Activated CD4-positive, alpha-beta memory T cell treated with anti-CD3 and anti-CD28 coated beads, Interleukin-2, amount 10 ng/mL, durations not matched to agents 7 days and 5 days (primary cell): Measurements from ENCODE around the gene COMMD7. TPM values are rescaled to one million over a fixed set of nuclear protein-coding genes. Genes with fewer than 3 reads are reported as not detected.
A peak's percentile ranks its signal among the peaks of the same experiment; 100 is the strongest.
"Not testable (repeated sequence)": the region's sequence is repeated elsewhere in the genome, so short reads cannot be mapped to it uniquely, and the experiment has no call there.

Experiments
- CTCF ChIA-PET: fragments of 350-600 bp; sonication (Branson Sonifier 250); formaldehyde crosslinking; loops from one replicate; lab custom pipeline; 2021; ENCODE audit warnings: antibody characterized with exemption, inconsistent platforms; lab: Charles Lee
- POLR2A ChIA-PET: fragments of 350-600 bp; sonication (Branson Sonifier 250); formaldehyde crosslinking; loops from one replicate; lab custom pipeline; 2021; ENCODE audit warnings: antibody characterized with exemption; lab: Charles Lee
- DNase-seq: peaks from one replicate; pipeline ENCODE4 v3.0.0-alpha.2; 2020
- H3K27ac Mint-ChIP-seq: one replicate; pipeline ENCODE4 v1.8.0; 2021; ENCODE audit warnings: mild to moderate bottlenecking, mixed read lengths
- H3K27me3 Mint-ChIP-seq: one replicate; pipeline ENCODE4 v1.8.0; 2021; ENCODE audit warnings: mixed read lengths
- H3K36me3 Mint-ChIP-seq: one replicate; pipeline ENCODE4 v1.8.0; 2021; ENCODE audit warnings: low read depth, mixed read lengths
- H3K4me1 Mint-ChIP-seq: one replicate; pipeline ENCODE4 v1.8.0; 2021; ENCODE audit warnings: mixed read lengths
- H3K4me3 Mint-ChIP-seq: one replicate; pipeline ENCODE4 v1.8.0; 2021; ENCODE audit warnings: mild to moderate bottlenecking, mixed read lengths
- H3K9me3 Mint-ChIP-seq: one replicate; pipeline ENCODE4 v1.8.0; 2021; ENCODE audit warnings: mixed read lengths
- total RNA-seq, 2 experiments: library from RNA; stranded (reverse); gene quantifications; one replicate each; pipeline ENCODE4 v1.2.3, GENCODE V29; 2021

Gene COMMD7
- total RNA-seq, 2 experiments from 2014 or later: 61.7 to 62.6 TPM

DNA sequence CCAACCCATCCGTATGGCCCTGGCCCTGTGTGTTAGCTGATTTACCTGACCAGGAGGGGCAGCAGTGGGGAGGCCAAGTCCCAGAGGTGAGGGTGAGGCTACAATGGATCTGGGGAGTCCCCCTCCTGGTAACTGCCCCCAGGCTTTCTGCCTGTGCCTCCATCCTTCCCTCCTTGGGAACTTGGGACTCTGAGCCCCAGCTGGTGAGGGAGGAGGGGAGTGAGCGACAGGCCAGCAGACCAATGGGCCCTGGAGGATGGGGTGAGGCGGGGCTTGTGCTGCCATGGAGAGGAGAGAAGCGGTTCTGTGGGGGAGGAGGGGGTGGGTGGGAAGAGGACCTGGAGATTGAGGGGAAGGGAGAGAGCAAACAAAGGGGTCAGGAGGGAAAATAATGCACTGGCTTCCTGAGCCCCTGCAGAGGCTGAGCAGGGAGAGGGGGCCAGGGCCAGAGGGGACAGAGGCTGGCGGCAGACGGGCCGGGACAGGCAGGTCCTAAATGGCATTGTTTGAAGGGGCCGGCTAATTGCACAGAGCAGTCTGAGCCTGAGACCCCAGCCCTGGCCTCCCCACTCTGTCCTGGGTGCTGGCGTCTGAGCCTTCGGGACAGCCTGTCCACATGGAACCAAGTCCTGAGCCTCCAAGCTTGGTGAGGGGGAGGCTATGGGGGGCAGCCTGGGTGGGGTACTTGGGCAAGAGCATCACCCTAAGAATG is 36.4 kb upstream of the COMMD7 start:
- Mint-ChIP-seq H3K9me3 (no peaks in the 10 kb centered on the region), H3K36me3 (no peaks in the 10 kb centered on the region), H3K4me1 (peaks cover 3% of the 10 kb centered on the region), H3K27me3 (no peaks in the 10 kb centered on the region), H3K4me3 (no peak overlapping the region), H3K27ac (no peak overlapping the region)
- no peak for DNase-seq
- POLR2A ChIA-PET: no interaction called here
- CTCF ChIA-PET: interaction anchor here (0.7 to 9.1 kb wide), 12 partner anchors 10 to 513 kb away, joined by 3 to 241 read pairs (median 8); partner anchors contain the start of genes C20orf203 and COMMD7

DNA sequence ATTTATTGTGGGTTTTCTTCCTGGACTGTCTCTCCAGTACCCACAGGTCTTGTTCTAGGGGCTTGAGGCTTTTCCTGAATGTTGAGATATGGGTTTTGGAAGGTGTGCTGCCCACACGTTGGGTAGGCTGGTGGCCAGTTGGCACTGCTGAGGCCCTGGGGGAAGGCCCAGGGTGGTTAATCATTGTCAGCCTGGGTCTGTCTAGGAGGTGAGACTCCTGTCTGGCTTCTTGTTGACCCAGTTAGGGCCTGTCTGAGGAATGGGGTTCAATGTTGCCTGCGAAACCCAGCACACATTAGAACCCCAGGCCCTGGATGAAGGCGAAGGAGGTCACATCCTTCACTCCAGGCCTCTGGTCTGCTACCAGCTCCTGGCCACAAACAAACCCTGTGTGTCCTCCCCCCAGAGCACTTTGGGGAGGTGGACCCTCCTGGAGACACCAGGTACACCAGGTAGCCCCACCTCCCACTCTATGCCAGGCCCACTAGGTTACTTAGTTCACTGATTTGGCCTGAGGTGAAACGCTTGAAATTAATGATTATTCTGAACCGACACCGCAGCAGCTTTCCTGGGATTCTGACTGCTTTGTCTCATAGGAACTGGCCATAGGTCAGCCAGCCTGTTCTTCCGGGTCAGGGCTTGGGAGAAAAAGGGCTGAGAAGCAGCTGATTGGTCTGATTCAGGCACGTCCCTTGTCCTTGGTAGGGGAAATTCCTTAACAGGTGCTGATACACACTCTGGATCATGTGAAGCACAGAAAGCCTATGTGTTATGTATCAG is 34.1 kb upstream of the COMMD7 start:
- no peak overlapping the region for H3K27ac Mint-ChIP-seq
- H3K4me3 Mint-ChIP-seq: no peak overlapping the region
- H3K27me3 Mint-ChIP-seq: no peaks in the 10 kb centered on the region
- CTCF ChIA-PET: interaction anchor here (0.6 to 9.1 kb wide), 31 partner anchors 9 to 1586 kb away, joined by 3 to 241 read pairs (median 6); partner anchors contain the start of genes C20orf203, COMMD7, DNMT3B and ITCH
- no peaks in the 10 kb centered on the region for H3K9me3 Mint-ChIP-seq
- DNase-seq: no peak
- POLR2A ChIA-PET: interaction anchor here (1.1 to 2.1 kb wide), 3 partner anchors 34 to 104 kb away, joined by 4 to 13 read pairs (median 11); partner anchors contain the start of genes C20orf203 and COMMD7
- H3K4me1 Mint-ChIP-seq: peaks cover 3% of the 10 kb centered on the region
- H3K36me3 Mint-ChIP-seq: no peaks in the 10 kb centered on the region

DNA sequence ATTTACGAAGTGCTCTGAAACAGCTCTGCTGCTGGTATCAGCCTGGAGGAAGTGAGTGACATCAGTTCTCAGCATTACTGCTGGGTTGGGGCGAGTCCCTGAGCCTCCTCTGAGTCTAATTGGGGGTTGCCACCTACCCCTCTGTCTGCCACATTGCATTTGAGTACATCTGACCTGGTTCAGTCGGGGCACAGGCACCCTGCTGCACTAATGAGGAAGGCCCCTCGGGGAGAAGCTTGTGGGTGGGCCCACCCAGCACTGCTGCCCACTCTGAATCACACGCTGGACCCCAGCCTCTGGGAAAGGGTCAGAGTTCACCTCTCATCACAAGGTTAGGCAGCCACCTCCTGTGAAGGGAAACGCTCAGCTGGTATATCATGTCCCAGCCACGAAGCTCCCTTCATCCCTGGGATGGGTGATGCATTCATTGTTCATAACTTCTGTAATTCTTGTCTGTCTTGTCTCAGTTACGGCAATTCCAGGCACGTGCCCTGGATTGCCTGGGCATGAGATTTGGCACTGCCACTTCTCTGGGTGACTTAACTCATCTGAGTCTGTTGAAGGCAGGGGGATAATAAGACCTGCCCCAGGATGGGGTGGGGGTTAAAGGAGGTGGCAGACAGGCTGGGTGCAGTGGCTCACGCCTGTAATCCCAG is 32.2 kb upstream of the COMMD7 start:
- POLR2A ChIA-PET: no interaction called here

DNA sequence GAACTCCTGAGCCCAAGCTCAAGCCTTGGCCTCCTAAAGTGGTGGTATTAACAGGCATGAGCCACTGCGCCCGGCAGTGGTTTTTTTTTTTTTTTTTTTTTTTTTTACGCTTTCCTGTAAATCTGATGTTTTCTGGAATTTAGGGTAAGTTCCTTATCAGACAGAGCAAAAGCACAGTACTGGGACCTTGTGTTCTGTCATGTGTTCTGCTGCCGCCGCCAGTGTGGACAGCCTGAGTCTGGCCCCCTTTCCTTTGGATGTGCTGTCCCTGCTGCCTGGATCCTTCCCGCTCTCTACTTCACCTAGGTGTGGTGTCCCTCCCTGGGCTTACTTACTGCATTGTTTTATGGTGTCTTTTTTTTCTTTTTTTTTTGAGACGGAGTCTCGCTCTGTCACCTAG is 30.6 kb upstream of the COMMD7 start:
- POLR2A ChIA-PET: interaction anchor here (0.8 kb wide), 1 partner anchor 30 kb away, joined by 3 read pairs; the partner anchor contains the start of gene COMMD7
- CTCF ChIA-PET: interaction anchor here (0.7 to 9.1 kb wide), 2 partner anchors 100 to 231 kb away, joined by 5 to 241 read pairs; partner anchors contain the start of gene C20orf203
- no peak for DNase-seq
- Mint-ChIP-seq H3K4me3 (no peak overlapping the region), H3K36me3 (no peaks in the 10 kb centered on the region), H3K27me3 (no peaks in the 10 kb centered on the region), H3K27ac (no peak overlapping the region), H3K9me3 (no peaks in the 10 kb centered on the region), H3K4me1 (peaks cover 7% of the 10 kb centered on the region)

More for the DNA sequence above, 32.2 kb upstream of the COMMD7 start:
- no peak for DNase-seq
- Mint-ChIP-seq H3K9me3 (no peaks in the 10 kb centered on the region), H3K36me3 (no peaks in the 10 kb centered on the region), H3K27me3 (no peaks in the 10 kb centered on the region), H3K27ac (no peak overlapping the region), H3K4me1 (peaks cover 7% of the 10 kb centered on the region), H3K4me3 (no peak overlapping the region)
- CTCF ChIA-PET: interaction anchor here (0.7 to 9.1 kb wide), 4 partner anchors 9 to 101 kb away, joined by 3 to 241 read pairs (median 6); partner anchors contain the start of genes C20orf203 and DNMT3B

DNA sequence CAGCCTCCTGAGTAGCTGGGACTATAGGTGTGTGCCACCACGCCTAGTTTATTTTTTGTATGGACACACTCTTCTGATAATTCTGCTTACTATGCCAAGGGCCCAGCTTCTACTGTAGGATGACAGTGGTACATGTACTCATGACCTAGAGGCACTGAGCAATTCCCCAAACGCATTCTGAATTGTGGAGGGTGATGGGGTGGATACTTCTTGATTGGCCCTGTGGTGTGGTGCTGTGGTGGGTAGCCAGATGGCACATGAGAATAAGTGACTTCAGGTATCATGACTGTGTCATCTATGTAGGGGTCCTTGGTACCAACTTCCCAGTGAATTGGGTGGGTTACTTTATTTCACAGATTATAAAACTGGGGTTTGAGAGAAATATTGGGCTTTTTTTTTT is 30.0 kb upstream of the COMMD7 start:
- Mint-ChIP-seq H3K4me1 (peaks cover 7% of the 10 kb centered on the region), H3K4me3 (no peak overlapping the region), H3K27ac (no peak overlapping the region), H3K9me3 (no peaks in the 10 kb centered on the region), H3K36me3 (no peaks in the 10 kb centered on the region), H3K27me3 (no peaks in the 10 kb centered on the region)
- no peak for DNase-seq
- CTCF ChIA-PET: interaction anchor here (9.1 kb wide), 1 partner anchor 99 kb away, joined by 241 read pairs; the partner anchor contains the start of gene C20orf203
- POLR2A ChIA-PET: interaction anchor here (0.8 kb wide), 1 partner anchor 30 kb away, joined by 3 read pairs; the partner anchor contains the start of gene COMMD7

DNA sequence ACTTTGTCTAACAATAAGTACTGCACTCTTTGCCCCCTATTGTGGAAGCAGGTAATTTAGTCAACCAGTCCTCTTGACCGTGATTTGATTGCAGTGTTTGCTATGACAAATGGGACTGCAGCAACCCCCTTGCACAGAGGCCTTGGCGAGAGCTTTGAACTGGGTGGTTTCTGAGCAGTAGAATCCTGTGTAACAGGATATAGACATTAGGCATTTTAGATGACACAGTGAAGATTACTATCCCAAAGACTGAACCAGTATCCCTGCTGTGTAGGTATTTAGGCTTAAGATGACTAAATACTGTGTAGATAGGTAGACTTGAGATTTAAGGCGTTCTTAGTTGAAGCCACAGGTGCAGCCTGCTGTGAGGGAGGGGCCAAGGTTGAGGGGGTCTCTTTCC is 28.8 kb upstream of the COMMD7 start:
- ChIA-PET CTCF (no interaction called here), POLR2A (no interaction called here)

DNA sequence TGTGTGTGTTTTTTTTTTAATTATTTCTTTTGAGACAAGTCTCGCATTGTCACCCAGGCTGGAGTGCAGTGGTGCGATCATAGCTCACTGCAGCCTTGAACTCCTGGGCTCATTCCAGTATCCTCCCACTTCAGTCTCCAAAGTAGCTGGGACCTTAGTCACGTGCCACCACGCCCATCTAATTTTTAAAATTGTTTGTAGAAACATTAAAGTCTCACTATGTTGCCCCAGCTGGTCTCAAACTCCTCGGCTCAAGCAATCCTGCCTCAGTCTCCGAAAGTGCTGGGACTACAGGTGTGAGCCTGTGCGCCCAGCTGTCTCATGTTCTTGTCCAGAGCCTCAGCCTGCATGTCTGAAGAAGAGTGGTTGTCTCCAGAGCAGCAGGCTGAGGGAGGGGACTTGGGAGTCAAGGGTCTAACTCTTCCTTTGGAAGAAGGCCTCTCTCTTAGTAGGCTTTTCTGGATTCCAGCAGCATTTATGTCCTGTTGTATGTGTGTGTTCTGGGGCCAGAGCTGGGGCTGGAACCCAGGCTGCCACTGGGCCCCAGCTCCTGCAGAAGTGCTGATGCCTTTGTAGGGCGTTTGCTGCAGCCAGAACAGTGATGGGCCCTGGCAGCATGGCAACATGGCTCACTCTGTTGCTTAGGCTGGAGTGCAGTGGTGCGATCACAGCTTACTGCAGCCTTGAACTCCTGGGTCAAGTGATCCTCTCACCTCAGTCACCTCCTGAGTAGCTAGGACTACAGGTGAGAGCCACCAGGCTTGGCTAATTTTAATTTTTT is 24.3 kb upstream of the COMMD7 start:
- POLR2A ChIA-PET: no interaction called here

More for the DNA sequence above, 28.8 kb upstream of the COMMD7 start:
- no peak overlapping the region for H3K4me3 Mint-ChIP-seq
- DNase-seq: no peak
- H3K36me3 Mint-ChIP-seq: no peaks in the 10 kb centered on the region
- H3K4me1 Mint-ChIP-seq: peaks cover 7% of the 10 kb centered on the region
- no peaks in the 10 kb centered on the region for H3K27me3 Mint-ChIP-seq
- H3K27ac Mint-ChIP-seq: no peak overlapping the region
- no peaks in the 10 kb centered on the region for H3K9me3 Mint-ChIP-seq

DNA sequence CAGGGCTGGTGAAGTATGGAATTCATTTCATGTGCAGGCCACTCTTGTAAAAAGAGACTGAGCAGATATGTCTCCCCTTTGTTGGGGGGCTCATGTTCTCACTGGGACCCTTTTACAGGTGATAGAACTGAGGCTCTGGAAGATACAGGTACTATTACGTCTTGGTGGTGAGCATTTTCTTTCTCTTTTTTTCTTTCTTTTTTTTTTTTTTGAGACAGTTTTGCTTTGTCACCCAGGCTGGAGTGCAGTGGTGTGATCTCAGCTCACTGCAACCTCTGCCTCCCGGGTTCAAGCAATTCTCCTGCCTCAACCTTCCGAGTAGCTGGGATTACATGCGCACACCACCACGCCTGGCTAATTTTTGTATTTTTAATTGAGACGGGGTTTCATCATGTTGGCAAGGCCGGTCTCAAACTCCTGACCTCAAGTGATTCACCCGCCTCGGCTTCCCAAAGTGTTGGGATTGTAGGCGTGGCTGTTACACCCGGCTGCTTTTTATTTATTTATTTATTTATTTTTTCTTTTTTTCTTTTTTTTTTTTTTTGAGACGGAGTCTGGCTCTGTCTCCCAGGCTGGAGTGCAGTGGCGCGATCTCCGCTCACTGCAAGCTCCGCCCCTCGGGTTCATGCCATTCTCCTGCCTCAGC is 22.1 kb upstream of the COMMD7 start:
- H3K27me3 Mint-ChIP-seq: peaks cover 16% of the 10 kb centered on the region
- POLR2A ChIA-PET, H3K27ac Mint-ChIP-seq, H3K4me3 Mint-ChIP-seq, H3K9me3 Mint-ChIP-seq, DNase-seq, H3K36me3 Mint-ChIP-seq: not testable (repeated sequence)
- peaks cover 15% of the 10 kb centered on the region for H3K4me1 Mint-ChIP-seq
- CTCF ChIA-PET: interaction anchor here (3.4 to 4.2 kb wide), 2 partner anchors 13 kb away, joined by 17 to 21 read pairs; no protein-coding TSS in a partner anchor

More for the DNA sequence above, 24.3 kb upstream of the COMMD7 start:
- H3K27ac Mint-ChIP-seq: no peak overlapping the region
- peaks cover 11% of the 10 kb centered on the region for H3K4me1 Mint-ChIP-seq
- H3K4me3 Mint-ChIP-seq: no peak overlapping the region
- no peak for DNase-seq
- H3K27me3 Mint-ChIP-seq: peaks cover 12% of the 10 kb centered on the region
- H3K9me3 Mint-ChIP-seq: no peaks in the 10 kb centered on the region
- H3K36me3 Mint-ChIP-seq: no peaks in the 10 kb centered on the region
- CTCF ChIA-PET: interaction anchor here (1.2 to 4.2 kb wide), 3 partner anchors 9 to 11 kb away, joined by 3 to 21 read pairs (median 4); no protein-coding TSS in a partner anchor

DNA sequence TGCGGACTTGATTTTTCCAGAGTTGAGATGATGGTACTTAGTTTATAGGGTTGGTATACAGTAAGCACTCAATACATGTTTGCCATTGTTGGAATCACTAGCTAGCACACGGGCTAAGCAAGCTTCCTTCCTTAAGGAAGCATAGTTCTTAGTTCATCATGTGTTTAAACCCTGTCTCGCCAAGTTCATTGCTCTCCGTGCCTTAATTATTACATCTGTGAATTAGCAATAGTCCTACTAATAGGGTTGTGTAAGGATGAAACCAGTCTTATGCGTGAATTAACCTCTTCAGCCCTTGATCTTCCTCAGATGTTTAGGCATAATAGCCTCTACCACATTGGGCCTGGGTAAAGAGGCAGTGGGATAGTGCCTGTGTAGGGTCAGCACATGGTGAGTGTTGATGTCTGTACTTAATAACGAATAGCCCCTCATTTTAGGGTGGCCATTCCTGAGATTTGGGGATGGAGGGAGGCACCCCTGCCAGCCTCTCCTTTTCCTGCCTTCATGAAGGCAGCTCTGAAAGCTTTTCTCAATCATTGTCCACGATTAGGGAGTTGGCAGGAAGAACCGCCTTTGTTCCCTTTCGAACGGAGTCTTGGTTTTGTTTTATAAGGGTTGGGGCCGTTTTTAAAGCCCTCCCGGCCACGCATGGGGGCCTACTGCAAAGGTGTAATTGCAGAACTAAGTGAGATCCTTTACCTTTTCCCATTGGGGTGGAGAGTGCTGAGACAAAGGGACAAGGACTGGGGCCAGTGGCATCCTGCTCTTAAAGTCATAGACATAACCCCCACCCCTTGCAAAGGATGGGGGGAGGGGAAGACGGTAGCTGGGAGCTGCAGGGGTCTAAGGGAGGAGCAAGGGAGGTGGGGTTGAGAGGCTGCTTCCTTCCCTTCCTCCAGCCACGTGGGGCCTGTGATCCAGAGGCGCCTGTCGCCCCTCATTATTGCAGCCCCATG is 21.0 kb upstream of the COMMD7 start:
- no peak overlapping the region for H3K27ac Mint-ChIP-seq
- no peak for DNase-seq
- peaks cover 16% of the 10 kb centered on the region for H3K27me3 Mint-ChIP-seq
- H3K4me3 Mint-ChIP-seq: no peak overlapping the region
- peaks cover 15% of the 10 kb centered on the region for H3K4me1 Mint-ChIP-seq
- H3K9me3 Mint-ChIP-seq: no peaks in the 10 kb centered on the region
- POLR2A ChIA-PET: interaction anchor here (2.4 kb wide), 1 partner anchor 21 kb away, joined by 31 read pairs; the partner anchor contains the start of gene COMMD7
- CTCF ChIA-PET: interaction anchor here (1.4 to 3.4 kb wide), 5 partner anchors 12 to 92 kb away, joined by 3 to 17 read pairs (median 7); no protein-coding TSS in a partner anchor
- H3K36me3 Mint-ChIP-seq: no peaks in the 10 kb centered on the region

DNA sequence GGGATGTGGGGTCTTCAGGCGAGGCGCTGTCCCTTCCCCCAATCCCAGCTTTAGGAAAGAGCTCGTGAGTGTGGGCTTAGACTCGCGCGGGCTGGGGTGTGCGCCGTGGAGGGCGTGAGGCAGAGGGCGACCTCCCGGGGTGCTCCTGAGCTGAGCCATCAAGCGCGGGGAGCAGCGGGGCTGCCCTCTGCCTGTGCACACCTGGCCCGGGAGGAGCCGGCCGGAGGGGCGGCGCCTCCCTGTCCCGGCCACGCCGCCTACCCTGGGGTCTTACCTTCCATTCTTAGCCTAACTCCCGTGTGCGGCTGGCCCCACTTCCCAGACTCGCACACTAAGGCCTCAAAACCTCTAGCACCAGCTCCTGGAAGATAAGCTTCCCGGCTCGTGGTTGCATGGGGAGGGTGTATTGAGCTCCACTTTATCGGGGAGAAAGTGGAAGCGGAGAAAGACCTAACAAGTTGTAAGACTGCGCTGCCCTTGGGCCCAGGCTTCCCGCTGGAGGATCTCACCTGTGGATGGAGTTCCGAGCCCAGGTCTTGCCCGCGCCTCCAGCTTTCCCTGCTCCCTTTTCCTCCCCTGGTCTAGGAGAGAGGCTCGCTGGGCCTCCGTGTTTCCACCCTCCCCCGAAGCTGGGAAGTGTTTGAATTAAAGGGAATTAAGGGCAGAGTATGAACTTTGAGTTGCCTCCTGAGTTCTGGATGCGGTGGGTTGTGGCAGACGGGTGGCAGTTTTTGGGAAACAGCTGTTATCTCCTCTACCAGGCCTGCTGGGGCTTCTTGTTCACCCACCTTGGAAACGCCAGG is 20.1 kb upstream of the COMMD7 start:
- CTCF ChIA-PET: interaction anchor here (1.1 to 3.4 kb wide), 6 partner anchors 13 to 91 kb away, joined by 3 to 17 read pairs (median 6); partner anchors contain the start of gene COMMD7
- Mint-ChIP-seq H3K36me3 (no peaks in the 10 kb centered on the region), H3K27me3 (peaks cover 16% of the 10 kb centered on the region), H3K27ac (no peak overlapping the region), H3K9me3 (no peaks in the 10 kb centered on the region), H3K4me1 (peaks cover 15% of the 10 kb centered on the region), H3K4me3 (peak overlapping the region; percentile 81)
- DNase-seq: no peak
- POLR2A ChIA-PET: interaction anchor here (0.9 to 2.4 kb wide), 4 partner anchors 15 to 224 kb away, joined by 3 to 31 read pairs (median 8); partner anchors contain the start of gene COMMD7
